Neuronal stem cell (in vitro differentiated cells): ENCODE results near the gene GCNA.

Source experiments
- DNase-seq: peaks from one replicate; pipeline ENCODE4 v3.0.0-alpha.2; 2013; ENCODE audit warnings: low spot score
- H2AFZ ChIP-seq: one replicate; pipeline ENCODE4 v1.6.1; 2013; ENCODE audit warnings: mild to moderate bottlenecking, low read length, inconsistent platforms
- H2AK5ac ChIP-seq: 2 replicates; pipeline ENCODE4 v1.6.1; 2013; ENCODE audit warnings: low read depth, mild to moderate bottlenecking, inconsistent platforms, low read length, moderate library complexity, mixed read lengths
- H2BK120ac ChIP-seq: 2 replicates; pipeline ENCODE4 v1.6.1; 2013; ENCODE audit warnings: low read depth, mild to moderate bottlenecking, inconsistent platforms, low read length, moderate library complexity, mixed read lengths
- H2BK12ac ChIP-seq: one replicate; pipeline ENCODE4 v1.6.1; 2013; ENCODE audit warnings: low read length, inconsistent platforms
- H2BK15ac ChIP-seq: 2 replicates; pipeline ENCODE4 v1.6.1; 2013; ENCODE audit warnings: mild to moderate bottlenecking, low read length, inconsistent platforms, mixed read lengths
- H2BK5ac ChIP-seq: one replicate; pipeline ENCODE4 v1.6.1; 2013; ENCODE audit warnings: inconsistent platforms, mild to moderate bottlenecking, low read length, moderate library complexity
- H3K14ac ChIP-seq: one replicate; pipeline ENCODE4 v1.6.1; 2013; ENCODE audit warnings: low read length, inconsistent platforms
- H3K18ac ChIP-seq: 2 replicates; pipeline ENCODE4 v1.6.1; 2013; ENCODE audit warnings: low read length, inconsistent platforms
- H3K23ac ChIP-seq: 2 replicates; pipeline ENCODE4 v1.6.1; 2013; ENCODE audit warnings: low read depth, mild to moderate bottlenecking, mixed read lengths, low read length, inconsistent platforms; ENCODE audit not compliant: poor library complexity
- H3K27ac ChIP-seq: replicated peaks from 3 replicates; pipeline ENCODE4 v1.5.1; 2013; ENCODE audit warnings: low read length, inconsistent platforms
- H3K27me3 ChIP-seq, 3 experiments: 2 replicates each; pipeline ENCODE4 v1.6.1; 2013; ENCODE audit warnings: low read length in 3 of 3, mild to moderate bottlenecking in 2 of 3, inconsistent platforms in 1 of 3, low read depth in 1 of 3, mixed read lengths in 1 of 3, moderate library complexity in 1 of 3; ENCODE audit not compliant: control insufficient read depth in 3 of 3, insufficient read depth in 3 of 3
- H3K36me3 ChIP-seq, 2 donors: replicated peaks in 1 of 2; 2 replicates each; pipeline ENCODE4 v1.6.1; 2013; ENCODE audit warnings: low read length in 2 of 2; ENCODE audit not compliant: control insufficient read depth in 2 of 2, insufficient read depth in 2 of 2
- H3K4ac ChIP-seq: 2 replicates; pipeline ENCODE4 v1.6.1; 2013; ENCODE audit warnings: inconsistent platforms, mild to moderate bottlenecking, low read length, moderate library complexity
- H3K4me1 ChIP-seq, 2 donors: 1 replicate in 1 of 2; 2 replicates in 1 of 2; pipeline ENCODE4 v1.6.1; 2013; ENCODE audit warnings: low read length in 2 of 2, low read depth in 1 of 2; ENCODE audit not compliant: control insufficient read depth in 2 of 2, insufficient read depth in 1 of 2
- H3K4me2 ChIP-seq: one replicate; pipeline ENCODE4 v1.6.1; 2013; ENCODE audit warnings: mild to moderate bottlenecking, low read length, inconsistent platforms; ENCODE audit not compliant: insufficient read depth, poor library complexity, severe bottlenecking
- H3K4me3 ChIP-seq, 2 donors: 2 replicates each; pipeline ENCODE4 v1.5.1; 2013; ENCODE audit warnings: low read length in 2 of 2, mild to moderate bottlenecking in 2 of 2, inconsistent platforms in 1 of 2, moderate library complexity in 1 of 2
- H3K79me1 ChIP-seq: one replicate; pipeline ENCODE4 v1.6.1; 2013; ENCODE audit warnings: low read depth, mild to moderate bottlenecking, inconsistent platforms, low read length, moderate library complexity
- H3K9ac ChIP-seq: one replicate; pipeline ENCODE4 v1.6.1; 2013; ENCODE audit warnings: mild to moderate bottlenecking, low read depth, low read length, inconsistent platforms; ENCODE audit not compliant: poor library complexity
- H3K9me3 ChIP-seq, 2 donors: replicated peaks in 1 of 2; 2 replicates each; pipeline versions ENCODE3 to v1.6.1; 2013; ENCODE audit warnings: low read length in 2 of 2, mild to moderate bottlenecking in 2 of 2, inconsistent platforms in 1 of 2, low read depth in 1 of 2, mixed read lengths in 1 of 2, moderate library complexity in 1 of 2; ENCODE audit not compliant: control insufficient read depth in 2 of 2, insufficient read depth in 1 of 2
- H4K8ac ChIP-seq: one replicate; pipeline ENCODE4 v1.6.1; 2013; ENCODE audit warnings: low read depth, mild to moderate bottlenecking, inconsistent platforms, low read length, moderate library complexity
- H4K91ac ChIP-seq: one replicate; pipeline ENCODE4 v1.6.1; 2013; ENCODE audit warnings: low read length, low read depth, mild to moderate bottlenecking, inconsistent platforms; ENCODE audit not compliant: poor library complexity
- WGBS, 2 donors: extraction: QIAGEN DNeasy Blood & Tissue Kit; methylation state at CpG; one replicate each; pipeline ENCODE4 v1.1.7; 2013; ENCODE audit warnings: missing lambda C conversion rate in 2 of 2, mixed read lengths in 1 of 2; ENCODE audit not compliant: insufficient read length in 2 of 2, insufficient replicate concordance in 1 of 2; ENCODE audit errors: extremely low coverage in 2 of 2; 5-methylcytosine and 5-hydroxymethylcytosine counted together

The GCNA gene

GRCh38 chrX:71629467-71629866 is 51.2 kb downstream of the GCNA start:
- Histone ChIP-seq H2BK5ac (no peak overlapping the region), H3K27ac (no peak overlapping the region), H3K4me2 (no peak overlapping the region), H4K91ac (no peak overlapping the region), H3K9me3 (no peaks in the 10 kb centered on the region), H2AFZ (no peak overlapping the region), H3K18ac (no peak overlapping the region), H3K4ac (no peak overlapping the region), H2AK5ac (no peak overlapping the region), H4K8ac (no peak overlapping the region), H2BK12ac (no peak overlapping the region), H3K79me1 (no peaks in the 10 kb centered on the region), H3K4me3 (no peak overlapping the region), H3K9ac (no peak overlapping the region), H3K36me3 (no peaks in the 10 kb centered on the region), H2BK15ac (no peak overlapping the region), H3K23ac (no peak overlapping the region), H3K27me3 (peaks cover 0 to 1% (median 0%) of the 10 kb centered on the region in 3 experiments), H3K14ac (no peak overlapping the region), H3K4me1 (no peaks in the 10 kb centered on the region), H2BK120ac (no peak overlapping the region)
- no CpG with 5 or more reads among the region's 2 CpGs for WGBS, 2 donors
- DNase-seq: no peak

GRCh38 chrX:71632923-71633657 is 54.9 kb downstream of the GCNA start:
- no peaks in the 10 kb centered on the region for H3K9me3 ChIP-seq

GRCh38 chrX:71634366-71634765 is 56.1 kb downstream of the GCNA start:
- no peak overlapping the region for H2BK5ac ChIP-seq
- H3K27me3 ChIP-seq: peaks cover 0 to 2% (median 0%) of the 10 kb centered on the region in 3 experiments
- H3K27ac ChIP-seq: no peak overlapping the region
- no peak overlapping the region for H3K18ac ChIP-seq
- H4K8ac ChIP-seq: no peak overlapping the region
- H2AFZ ChIP-seq: no peak overlapping the region
- no peak overlapping the region for H2BK15ac ChIP-seq
- H4K91ac ChIP-seq: no peak overlapping the region
- no peak overlapping the region for H3K4ac ChIP-seq
- DNase-seq: no peak
- no peak overlapping the region for H3K9ac ChIP-seq
- H3K36me3 ChIP-seq: no peaks in the 10 kb centered on the region
- no peak overlapping the region for H3K4me3 ChIP-seq
- H2BK120ac ChIP-seq: no peak overlapping the region
- no peaks in the 10 kb centered on the region for H3K79me1 ChIP-seq
- no peaks in the 10 kb centered on the region for H3K4me1 ChIP-seq
- no peak overlapping the region for H3K23ac ChIP-seq
- no peaks in the 10 kb centered on the region for H3K9me3 ChIP-seq
- H2BK12ac ChIP-seq: no peak overlapping the region
- no peak overlapping the region for H2AK5ac ChIP-seq
- H3K4me2 ChIP-seq: no peak overlapping the region
- no CpG with 5 or more reads among the region's 6 CpGs for WGBS, 2 donors
- no peak overlapping the region for H3K14ac ChIP-seq

More at GRCh38 chrX:71632923-71633657, 54.9 kb downstream of the GCNA start:
- Histone ChIP-seq H3K4me3 (no peak overlapping the region), H2BK15ac (no peak overlapping the region), H3K4ac (no peak overlapping the region), H3K79me1 (no peaks in the 10 kb centered on the region), H4K91ac (no peak overlapping the region), H2BK12ac (no peak overlapping the region), H3K4me2 (no peak overlapping the region), H4K8ac (no peak overlapping the region), H3K27ac (no peak overlapping the region), H3K23ac (no peak overlapping the region), H3K36me3 (no peaks in the 10 kb centered on the region), H2AK5ac (no peak overlapping the region), H3K27me3 (peaks cover 0 to 2% (median 0%) of the 10 kb centered on the region in 3 experiments), H2BK120ac (no peak overlapping the region), H3K4me1 (no peaks in the 10 kb centered on the region), H3K9ac (no peak overlapping the region), H3K14ac (no peak overlapping the region), H2AFZ (no peak overlapping the region), H2BK5ac (no peak overlapping the region), H3K18ac (no peak overlapping the region)
- no peak for DNase-seq
- WGBS, 2 donors: no CpG with 5 or more reads among the region's 10 CpGs

GRCh38 chrX:71636438-71637252 is 58.4 kb downstream of the GCNA start:
- no CpG with 5 or more reads among the region's 9 CpGs for WGBS, 2 donors
- H3K9me3 ChIP-seq: no peaks in the 10 kb centered on the region

More at GRCh38 chrX:71636438-71637252, 58.4 kb downstream of the GCNA start:
- Histone ChIP-seq H3K27ac (no peak overlapping the region), H3K18ac (no peak overlapping the region), H3K4ac (no peak overlapping the region), H3K4me1 (no peaks in the 10 kb centered on the region), H4K91ac (no peak overlapping the region), H2AK5ac (no peak overlapping the region), H2BK5ac (no peak overlapping the region), H3K14ac (no peak overlapping the region), H2BK12ac (no peak overlapping the region), H3K79me1 (no peaks in the 10 kb centered on the region), H3K27me3 (peaks cover 0 to 2% (median 0%) of the 10 kb centered on the region in 3 experiments), H2BK120ac (no peak overlapping the region), H4K8ac (no peak overlapping the region), H3K4me2 (no peak overlapping the region), H2AFZ (no peak overlapping the region), H3K9ac (no peak overlapping the region), H3K4me3 (no peak overlapping the region), H2BK15ac (no peak overlapping the region), H3K36me3 (no peaks in the 10 kb centered on the region), H3K23ac (no peak overlapping the region)
- DNase-seq: no peak
